Measurements from ENCODE around the gene RHBDL3. TPM values are rescaled to one million over a fixed set of nuclear protein-coding genes. Genes with fewer than 3 reads are reported as not detected.
"Not testable (repeated sequence)": the region's sequence is repeated elsewhere in the genome, so short reads cannot be mapped to it uniquely, and the experiment has no call there.

The RHBDL3 gene
- total and polyA plus RNA-seq, 3 experiments from 2014 or later = 0.20 to 0.33 TPM; not detected in 1

DNA sequence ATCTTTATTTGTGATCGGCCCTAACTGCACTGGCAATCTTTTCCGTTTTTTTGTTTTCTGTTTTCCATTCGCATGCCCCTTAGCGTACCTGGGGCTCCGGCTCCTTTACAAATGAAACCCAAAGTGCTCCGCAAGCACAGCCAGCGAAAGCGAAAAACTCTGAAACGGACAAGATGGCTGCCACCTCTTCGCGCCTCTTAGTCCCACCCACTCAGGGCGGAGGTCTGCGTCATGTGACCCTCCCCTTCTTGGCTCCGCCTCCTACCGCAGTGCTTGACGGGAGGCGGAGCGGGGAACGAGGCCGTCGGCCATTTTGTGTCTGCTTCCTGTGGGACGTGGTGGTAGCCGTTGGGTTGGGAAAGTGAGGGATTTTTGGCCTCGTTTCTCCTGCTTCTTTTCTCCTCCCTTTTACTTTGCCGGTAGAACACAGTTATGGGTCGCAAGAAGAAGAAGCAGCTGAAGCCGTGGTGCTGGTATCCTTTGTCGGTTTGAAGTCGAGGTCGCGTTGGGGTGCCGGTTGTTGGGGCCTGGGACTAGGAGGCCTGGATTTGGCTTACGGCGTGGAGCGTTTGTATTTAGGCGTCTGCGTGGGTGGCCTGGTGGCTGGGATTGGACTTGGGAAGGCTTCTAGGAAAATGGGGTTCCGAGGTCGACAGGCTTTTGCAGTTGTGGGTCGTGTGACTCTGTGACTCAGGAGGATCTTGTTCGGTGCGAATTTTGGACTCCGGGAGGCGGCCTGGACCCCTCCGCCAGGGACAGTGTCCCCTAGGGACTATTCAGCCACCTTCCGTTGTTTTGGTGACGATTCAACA, 84.4 kb downstream of the RHBDL3 start, which contains the start of gene ZNF207:
TSS of gene ZNF207 (plus strand) at position 304 of the 812 bp plus-strand sequence. CDS start at position 433, 129 bp downstream.
- H3K27me3 Mint-ChIP-seq = no peaks in the 10 kb centered on the region
- H3K4me3 ChIP-seq (ENCODE audit: low read length) = peak within 1 kb of the TSS; percentile 98
- H3K36me3 ChIP-seq (ENCODE audit: insufficient read depth, low read length) = peaks cover 13% of the 10 kb centered on the region
- no peaks in the 10 kb centered on the region for H3K9me3 ChIP-seq (ENCODE audit: low read length)
- H3K9me3 Mint-ChIP-seq = no peaks in the 10 kb centered on the region
- H3K4me1 ChIP-seq (ENCODE audit: insufficient read depth, low read length) = peaks cover 44% of the 10 kb centered on the region
- H3K4me1 Mint-ChIP-seq = peaks cover 34 to 52% (median 42%) of the 10 kb centered on the region in 3 donors
- ChIA-PET POLR2A (interaction anchor here (1.0 to 1.2 kb wide), 2 partner anchors 8 to 94 kb away, joined by 4 to 10 read pairs; partner anchors contain the start of genes C17orf75 and PSMD11), CTCF (interaction anchor here (1.2 kb wide), 1 partner anchor 94 kb away, joined by 4 read pairs; the partner anchor contains the start of gene PSMD11)
- peak; percentile 91 to 96 (median 94) for DNase-seq
- no peaks in the 10 kb centered on the region for H3K27me3 ChIP-seq (ENCODE audit: insufficient read depth, low read length, poor library complexity, severe bottlenecking)
- H3K27ac ChIP-seq (ENCODE audit: low read depth, low read length) = peak within 1 kb of the TSS; percentile 98
- peak within 1 kb of the TSS; percentile 96 to 100 (median 98) for H3K4me3 Mint-ChIP-seq
- peaks cover 2 to 50% (median 7%) of the 10 kb centered on the region in 3 donors for H3K36me3 Mint-ChIP-seq
- peak within 1 kb of the TSS; percentile 97 to 100 (median 99) for H3K27ac Mint-ChIP-seq

DNA sequence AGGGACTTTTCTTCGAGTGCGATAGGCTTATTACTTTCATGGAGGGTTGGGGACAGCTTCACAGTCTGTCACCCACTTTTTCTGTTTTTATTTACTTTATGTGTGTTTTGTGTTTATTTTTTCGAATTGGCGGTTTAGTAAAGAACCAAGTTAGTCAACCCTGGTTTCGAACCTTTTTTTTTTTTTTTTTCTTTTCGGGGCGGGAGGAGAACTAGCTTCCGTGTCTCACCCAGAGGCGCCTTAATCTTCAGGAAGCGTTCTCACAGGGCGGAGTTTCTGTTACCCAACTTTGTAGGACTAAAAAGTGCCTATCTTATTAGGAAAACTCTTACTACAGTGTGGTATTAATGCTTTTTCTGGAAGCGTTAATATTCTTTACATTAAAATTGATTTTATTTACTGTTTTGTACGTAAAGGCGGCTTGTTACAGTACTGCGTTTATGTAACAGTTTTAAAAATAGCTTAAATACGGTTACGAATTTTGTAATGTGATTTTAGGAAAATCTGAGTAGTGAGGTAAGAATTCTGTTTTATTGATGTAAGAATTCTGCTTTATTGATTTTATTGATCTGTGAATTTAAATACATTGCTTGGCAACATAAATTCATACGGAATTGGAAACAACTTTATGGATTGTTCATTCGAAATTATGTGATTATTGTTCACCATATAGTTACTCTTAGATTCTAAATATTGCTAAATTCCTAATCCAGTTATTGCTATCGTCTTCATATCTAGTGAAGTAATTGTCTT, 85.2 kb downstream of the RHBDL3 start:
- no peaks in the 10 kb centered on the region for H3K9me3 Mint-ChIP-seq
- Histone ChIP-seq H3K27me3 (ENCODE audit: insufficient read depth, low read length, poor library complexity, severe bottlenecking) (no peaks in the 10 kb centered on the region), H3K9me3 (ENCODE audit: low read length) (no peaks in the 10 kb centered on the region), H3K36me3 (ENCODE audit: insufficient read depth, low read length) (peaks cover 21% of the 10 kb centered on the region), H3K27ac (ENCODE audit: low read depth, low read length) (peak overlapping the region; percentile 98), H3K4me1 (ENCODE audit: insufficient read depth, low read length) (peaks cover 52% of the 10 kb centered on the region), H3K4me3 (ENCODE audit: low read length) (peak overlapping the region; percentile 98)
- peaks cover 6 to 58% (median 7%) of the 10 kb centered on the region in 3 donors for H3K36me3 Mint-ChIP-seq
- H3K27ac Mint-ChIP-seq = peak overlapping the region; percentile 97 to 100 (median 99)
- H3K27me3 Mint-ChIP-seq = no peaks in the 10 kb centered on the region
- POLR2A ChIA-PET = interaction anchor here (0.6 to 1.2 kb wide), 8 partner anchors 9 to 856 kb away, joined by 3 to 10 read pairs (median 4); partner anchors contain the start of genes C17orf75 and PSMD11
- H3K4me1 Mint-ChIP-seq = peaks cover 42 to 60% (median 49%) of the 10 kb centered on the region in 3 donors
- CTCF ChIA-PET = interaction anchor here (0.9 to 1.7 kb wide), 4 partner anchors 11 to 526 kb away, joined by 3 to 4 read pairs (median 4); partner anchors contain the start of genes MYO1D and PSMD11
- H3K4me3 Mint-ChIP-seq = peak overlapping the region; percentile 96 to 100 (median 98)
- DNase-seq = peak; percentile 26 to 70 (median 55)

GRCh38 chr17:32352734-32353133, 87.1 kb downstream of the RHBDL3 start:
- H3K9me3 ChIP-seq (ENCODE audit: low read length); H3K27ac ChIP-seq (ENCODE audit: low read depth, low read length); DNase-seq; H3K4me3 ChIP-seq (ENCODE audit: low read length); H3K27me3 Mint-ChIP-seq; H3K27me3 ChIP-seq (ENCODE audit: insufficient read depth, low read length, poor library complexity, severe bottlenecking); H3K9me3 Mint-ChIP-seq; POLR2A ChIA-PET: not testable (repeated sequence)
- Mint-ChIP-seq H3K27ac (peak overlapping the region in 7 of 8 donors; percentile 49 to 97 (median 64)), H3K36me3 (peaks cover 7 to 71% (median 9%) of the 10 kb centered on the region in 3 donors), H3K4me1 (peaks cover 54 to 72% (median 62%) of the 10 kb centered on the region in 3 donors), H3K4me3 (peak overlapping the region; percentile 96 to 100 (median 98))
- Histone ChIP-seq H3K4me1 (ENCODE audit: insufficient read depth, low read length) (peaks cover 67% of the 10 kb centered on the region), H3K36me3 (ENCODE audit: insufficient read depth, low read length) (peaks cover 22% of the 10 kb centered on the region)
- CTCF ChIA-PET = interaction anchor here (1.7 kb wide), 1 partner anchor 9 kb away, joined by 4 read pairs; no protein-coding TSS in a partner anchor

- Histone ChIP-seq H3K27ac (ENCODE audit: low read depth, low read length) (no peak overlapping the region), H3K27me3 (ENCODE audit: insufficient read depth, low read length, poor library complexity, severe bottlenecking) (no peaks in the 10 kb centered on the region), H3K36me3 (ENCODE audit: insufficient read depth, low read length) (peaks cover 42% of the 10 kb centered on the region), H3K4me1 (ENCODE audit: insufficient read depth, low read length) (peaks cover 67% of the 10 kb centered on the region), H3K9me3 (ENCODE audit: low read length) (no peaks in the 10 kb centered on the region), H3K4me3 (ENCODE audit: low read length) (peak overlapping the region; percentile 46)
- Mint-ChIP-seq H3K9me3 (no peaks in the 10 kb centered on the region), H3K36me3 (peaks cover 3 to 87% (median 17%) of the 10 kb centered on the region in 3 donors), H3K4me1 (peaks cover 57 to 78% (median 72%) of the 10 kb centered on the region in 3 donors), H3K27me3 (no peaks in the 10 kb centered on the region), H3K27ac (peak overlapping the region; percentile 34 to 86 (median 67)), H3K4me3 (peak overlapping the region; percentile 24 to 77 (median 62))
- no peak for DNase-seq
- POLR2A ChIA-PET = no interaction called here
- CTCF ChIA-PET = no interaction called here
Measured at GRCh38 chr17:32355649-32356377, 90.2 kb downstream of the RHBDL3 start.

DNA sequence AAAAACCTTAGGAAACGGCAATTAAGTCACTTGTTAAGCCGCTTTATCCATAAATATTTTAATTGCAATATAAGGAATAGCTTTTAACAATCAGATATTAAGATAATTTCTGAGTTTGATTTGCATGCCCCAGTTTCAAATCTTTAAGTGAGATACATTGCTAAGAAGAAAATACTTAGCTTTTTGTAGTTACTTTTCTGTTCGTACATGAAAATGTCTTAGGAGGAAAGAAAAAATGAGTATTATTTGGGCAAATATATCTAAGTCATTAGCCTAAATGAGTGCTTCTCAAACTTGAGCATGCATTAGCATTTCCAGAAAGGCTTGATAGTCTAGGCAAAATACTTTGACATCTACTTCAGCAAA, 90.7 kb downstream of the RHBDL3 start:
- Histone ChIP-seq H3K4me3 (ENCODE audit: low read length) (no peak overlapping the region), H3K9me3 (ENCODE audit: low read length) (no peaks in the 10 kb centered on the region), H3K4me1 (ENCODE audit: insufficient read depth, low read length) (peaks cover 67% of the 10 kb centered on the region), H3K27ac (ENCODE audit: low read depth, low read length) (no peak overlapping the region), H3K36me3 (ENCODE audit: insufficient read depth, low read length) (peaks cover 48% of the 10 kb centered on the region), H3K27me3 (ENCODE audit: insufficient read depth, low read length, poor library complexity, severe bottlenecking) (no peaks in the 10 kb centered on the region)
- peaks cover 58 to 81% (median 74%) of the 10 kb centered on the region in 3 donors for H3K4me1 Mint-ChIP-seq
- ChIA-PET POLR2A (no interaction called here), CTCF (no interaction called here)
- peaks cover 3 to 88% (median 20%) of the 10 kb centered on the region in 3 donors for H3K36me3 Mint-ChIP-seq
- peak overlapping the region in 4 of 8 donors; percentile 44 to 70 (median 66) for H3K27ac Mint-ChIP-seq
- H3K9me3 Mint-ChIP-seq = no peaks in the 10 kb centered on the region
- no peak for DNase-seq
- peak overlapping the region in 6 of 7 donors; percentile 8 to 70 (median 50) for H3K4me3 Mint-ChIP-seq
- H3K27me3 Mint-ChIP-seq = no peaks in the 10 kb centered on the region

DNA sequence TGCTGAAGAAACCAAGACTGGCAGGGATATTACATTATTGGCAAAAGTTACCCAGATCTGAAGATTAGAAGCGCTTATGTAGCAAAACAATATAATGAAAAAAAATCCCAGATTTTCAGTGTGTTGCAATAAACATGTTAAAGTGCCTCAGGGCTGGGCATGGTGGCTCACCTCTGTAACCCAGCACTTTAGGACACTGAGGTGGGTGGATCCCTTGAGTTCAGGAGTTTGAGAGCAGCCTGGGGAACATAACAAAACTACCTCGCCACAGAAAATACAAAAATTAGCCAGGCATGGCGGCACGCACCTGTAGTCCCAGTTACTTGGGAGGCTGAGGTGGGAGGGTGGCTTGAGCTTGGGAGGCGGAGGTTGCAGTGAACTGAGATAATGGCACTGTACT, 91.1 kb downstream of the RHBDL3 start:
- peak overlapping the region in 6 of 7 donors; percentile 12 to 70 (median 34) for H3K4me3 Mint-ChIP-seq
- peaks cover 63% of the 10 kb centered on the region for H3K4me1 ChIP-seq (ENCODE audit: insufficient read depth, low read length)
- H3K4me3 ChIP-seq (ENCODE audit: low read length) = no peak overlapping the region

GRCh38 chr17:32357615-32358014, 92.0 kb downstream of the RHBDL3 start:
- DNase-seq = no peak
- H3K27me3 Mint-ChIP-seq = no peaks in the 10 kb centered on the region
- peaks cover 60% of the 10 kb centered on the region for H3K36me3 ChIP-seq (ENCODE audit: insufficient read depth, low read length)
- no peak overlapping the region for H3K4me3 Mint-ChIP-seq
- no peaks in the 10 kb centered on the region for H3K9me3 ChIP-seq (ENCODE audit: low read length)
- no peak overlapping the region for H3K4me3 ChIP-seq (ENCODE audit: low read length)
- H3K27ac Mint-ChIP-seq = peak overlapping the region in 1 of 8 donors; percentile 12
- POLR2A ChIA-PET = interaction anchor here (0.7 kb wide), 1 partner anchor 40 kb away, joined by 3 read pairs; no protein-coding TSS in a partner anchor
- H3K9me3 Mint-ChIP-seq = no peaks in the 10 kb centered on the region
- H3K27ac ChIP-seq (ENCODE audit: low read depth, low read length) = no peak overlapping the region
- H3K4me1 Mint-ChIP-seq = peaks cover 55 to 79% (median 74%) of the 10 kb centered on the region in 3 donors
- peaks cover 0 to 87% (median 24%) of the 10 kb centered on the region in 3 donors for H3K36me3 Mint-ChIP-seq
- H3K27me3 ChIP-seq (ENCODE audit: insufficient read depth, low read length, poor library complexity, severe bottlenecking) = no peaks in the 10 kb centered on the region
- H3K4me1 ChIP-seq (ENCODE audit: insufficient read depth, low read length) = peaks cover 55% of the 10 kb centered on the region
- CTCF ChIA-PET = no interaction called here

More for the DNA sequence above, 91.1 kb downstream of the RHBDL3 start:
- no peaks in the 10 kb centered on the region for H3K27me3 Mint-ChIP-seq
- H3K27ac ChIP-seq (ENCODE audit: low read depth, low read length) = no peak overlapping the region
- H3K9me3 Mint-ChIP-seq = no peaks in the 10 kb centered on the region
- H3K27me3 ChIP-seq (ENCODE audit: insufficient read depth, low read length, poor library complexity, severe bottlenecking) = no peaks in the 10 kb centered on the region
- peaks cover 51% of the 10 kb centered on the region for H3K36me3 ChIP-seq (ENCODE audit: insufficient read depth, low read length)
- peaks cover 3 to 87% (median 20%) of the 10 kb centered on the region in 3 donors for H3K36me3 Mint-ChIP-seq
- no peak for DNase-seq
- H3K27ac Mint-ChIP-seq = peak overlapping the region in 5 of 8 donors; percentile 23 to 70 (median 63)
- H3K4me1 Mint-ChIP-seq = peaks cover 55 to 80% (median 71%) of the 10 kb centered on the region in 3 donors
- no peaks in the 10 kb centered on the region for H3K9me3 ChIP-seq (ENCODE audit: low read length)
- POLR2A ChIA-PET = no interaction called here
- CTCF ChIA-PET = no interaction called here

Data from CD8-positive, alpha-beta memory T cell (primary cell).